OCI-LY1 (cell line): ENCODE measurements around the gene HOXC5.

Experiments used
- H2AFZ ChIP-seq: fragments of 200-600 bp; sonication (generic), shearing (Covaris generic); 2 replicates; pipeline ENCODE4 v1.6.0; 2014; ENCODE audit warnings: antibody characterized with exemption, mild to moderate bottlenecking, low read length
- H3F3A ChIP-seq: fragments of 200-600 bp; sonication (generic), shearing (Covaris generic); 2 replicates; pipeline ENCODE4 v1.6.0; 2014; ENCODE audit warnings: mild to moderate bottlenecking, antibody characterized with exemption, low read length, moderate library complexity; ENCODE audit not compliant: insufficient read depth
- H3K27ac ChIP-seq: fragments of 200-600 bp; sonication (generic); 2 replicates; pipeline ENCODE4 v1.5.1; 2014; ENCODE audit warnings: low read length, mixed run types, mild to moderate bottlenecking, low read depth; ENCODE audit not compliant: poor library complexity, severe bottlenecking
- H3K27me3 ChIP-seq: fragments of 200-600 bp; sonication (generic); 2 replicates; pipeline ENCODE4 v1.6.0; 2014; ENCODE audit warnings: antibody characterized with exemption, mild to moderate bottlenecking, low read length, moderate library complexity; ENCODE audit not compliant: insufficient read depth
- H3K36me3 ChIP-seq: fragments of 200-600 bp; sonication (generic); 2 replicates; pipeline ENCODE4 v1.6.1; 2014; ENCODE audit warnings: mild to moderate bottlenecking, antibody characterized with exemption, low read length, moderate library complexity, mixed read lengths; ENCODE audit not compliant: insufficient read depth
- H3K4me1 ChIP-seq: fragments of 200-600 bp; sonication (generic); 2 replicates; pipeline ENCODE4 v1.5.1; 2014; ENCODE audit warnings: mild to moderate bottlenecking, low read length, moderate library complexity; ENCODE audit not compliant: insufficient read depth, severe bottlenecking
- H3K4me2 ChIP-seq: fragments of 200-600 bp; sonication (generic), shearing (Covaris generic); 2 replicates; pipeline ENCODE4 v1.6.1; 2014; ENCODE audit warnings: low read length
- H3K4me3 ChIP-seq: fragments of 200-600 bp; sonication (generic); 2 replicates; pipeline ENCODE4 v1.5.1; 2014; ENCODE audit warnings: low read length, low read depth, mild to moderate bottlenecking, mixed read lengths; ENCODE audit not compliant: poor library complexity, severe bottlenecking
- H3K79me2 ChIP-seq: fragments of 200-600 bp; shearing (Covaris generic); 2 replicates; pipeline ENCODE4 v1.6.1; 2016; ENCODE audit warnings: mixed run types, low read length, mixed read lengths; ENCODE audit not compliant: insufficient read depth
- H3K9ac ChIP-seq: fragments of 200-600 bp; sonication (generic), shearing (Covaris generic); 2 replicates; pipeline ENCODE4 v1.6.1; 2014; ENCODE audit warnings: mild to moderate bottlenecking, low read length, mixed read lengths
- H3K9me2 ChIP-seq: fragments of 200-600 bp; sonication (generic), shearing (Covaris generic); 2 replicates; pipeline ENCODE4 v1.6.1; 2014; ENCODE audit warnings: low read depth, mild to moderate bottlenecking, low read length, mixed read lengths
- H3K9me3 ChIP-seq: fragments of 200-600 bp; shearing (Covaris generic); 2 replicates; pipeline ENCODE4 v1.6.1; 2014; ENCODE audit warnings: low read length, mixed read lengths
- H4K20me1 ChIP-seq: fragments of 200-600 bp; sonication (generic), shearing (Covaris generic); 2 replicates; pipeline ENCODE4 v1.6.0; 2016; ENCODE audit warnings: mild to moderate bottlenecking, low read length; ENCODE audit not compliant: insufficient read depth
- EZH2 ChIP-seq: fragments of 200-600 bp; sonication (generic), shearing (Covaris generic); IDR thresholded peaks from 2 replicates; pipeline ENCODE4 v1.8.0; 2017; ENCODE audit warnings: borderline replicate concordance, mixed run types, mild to moderate bottlenecking, antibody characterized with exemption, low read length, moderate library complexity, mixed read lengths
- TF ChIP-seq, protein P1 (sequence below): fragments of 200-600 bp; sonication (generic), shearing (Covaris generic); IDR thresholded peaks from 2 replicates; pipeline ENCODE4 v1.5.1; 2017; ENCODE audit warnings: mild to moderate bottlenecking, antibody characterized with exemption, low read length, moderate library complexity, mixed read lengths

The HOXC5 gene

DNA sequence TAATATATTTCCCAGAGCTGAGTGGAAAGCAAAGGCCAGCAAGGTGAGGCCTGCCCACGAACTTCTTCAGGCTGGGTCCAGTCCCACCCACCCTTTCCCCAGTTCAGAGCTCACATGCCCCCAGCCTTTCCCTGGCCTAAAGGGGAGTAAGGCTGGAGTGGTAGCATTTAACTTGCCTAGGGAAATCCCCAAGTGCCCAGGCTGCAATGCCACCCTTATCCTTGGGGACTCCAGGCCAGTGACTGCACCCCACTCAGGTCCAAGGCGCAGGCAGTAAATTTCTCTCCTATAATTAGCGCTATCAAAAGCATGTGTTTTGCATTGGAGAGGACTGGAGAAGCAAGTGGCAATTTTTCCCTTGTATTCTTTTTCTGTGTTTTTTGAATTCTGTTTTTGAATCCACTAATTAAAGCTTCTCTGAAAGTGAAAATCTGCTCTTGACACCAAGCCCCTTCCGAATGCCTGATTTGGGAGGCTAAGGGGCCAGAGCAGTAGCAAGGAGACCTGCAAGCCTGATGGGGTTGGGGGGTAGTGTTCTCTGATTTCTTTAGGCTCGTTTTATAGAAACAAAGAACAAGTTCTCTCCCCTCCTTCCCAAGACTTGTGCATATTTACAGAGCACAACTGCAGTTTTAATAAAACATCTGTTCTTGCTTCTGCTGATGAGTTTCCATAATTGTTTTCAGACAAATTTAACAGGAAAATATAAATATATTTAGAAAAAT is 8.1 kb upstream of the HOXC5 start:
- Histone ChIP-seq H4K20me1 (no peaks in the 10 kb centered on the region), H3K27me3 (peaks cover 6% of the 10 kb centered on the region; the same call in 1 of the 2 replicates), H3K79me2 (no peaks in the 10 kb centered on the region), H3K4me2 (no peak overlapping the region), H3K4me1 (peaks cover 13% of the 10 kb centered on the region), H3K27ac (no peak overlapping the region), H3F3A (no peaks in the 10 kb centered on the region), H3K4me3 (no peak overlapping the region), H3K9ac (no peak overlapping the region), H3K36me3 (no peaks in the 10 kb centered on the region), H3K9me3 (no peaks in the 10 kb centered on the region), H3K9me2 (no peaks in the 10 kb centered on the region), H2AFZ (no peak overlapping the region)
- TF ChIP-seq, protein P1, sequence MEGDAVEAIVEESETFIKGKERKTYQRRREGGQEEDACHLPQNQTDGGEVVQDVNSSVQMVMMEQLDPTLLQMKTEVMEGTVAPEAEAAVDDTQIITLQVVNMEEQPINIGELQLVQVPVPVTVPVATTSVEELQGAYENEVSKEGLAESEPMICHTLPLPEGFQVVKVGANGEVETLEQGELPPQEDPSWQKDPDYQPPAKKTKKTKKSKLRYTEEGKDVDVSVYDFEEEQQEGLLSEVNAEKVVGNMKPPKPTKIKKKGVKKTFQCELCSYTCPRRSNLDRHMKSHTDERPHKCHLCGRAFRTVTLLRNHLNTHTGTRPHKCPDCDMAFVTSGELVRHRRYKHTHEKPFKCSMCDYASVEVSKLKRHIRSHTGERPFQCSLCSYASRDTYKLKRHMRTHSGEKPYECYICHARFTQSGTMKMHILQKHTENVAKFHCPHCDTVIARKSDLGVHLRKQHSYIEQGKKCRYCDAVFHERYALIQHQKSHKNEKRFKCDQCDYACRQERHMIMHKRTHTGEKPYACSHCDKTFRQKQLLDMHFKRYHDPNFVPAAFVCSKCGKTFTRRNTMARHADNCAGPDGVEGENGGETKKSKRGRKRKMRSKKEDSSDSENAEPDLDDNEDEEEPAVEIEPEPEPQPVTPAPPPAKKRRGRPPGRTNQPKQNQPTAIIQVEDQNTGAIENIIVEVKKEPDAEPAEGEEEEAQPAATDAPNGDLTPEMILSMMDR, result no peak
- TF ChIP-seq EZH2, result no peak

DNA sequence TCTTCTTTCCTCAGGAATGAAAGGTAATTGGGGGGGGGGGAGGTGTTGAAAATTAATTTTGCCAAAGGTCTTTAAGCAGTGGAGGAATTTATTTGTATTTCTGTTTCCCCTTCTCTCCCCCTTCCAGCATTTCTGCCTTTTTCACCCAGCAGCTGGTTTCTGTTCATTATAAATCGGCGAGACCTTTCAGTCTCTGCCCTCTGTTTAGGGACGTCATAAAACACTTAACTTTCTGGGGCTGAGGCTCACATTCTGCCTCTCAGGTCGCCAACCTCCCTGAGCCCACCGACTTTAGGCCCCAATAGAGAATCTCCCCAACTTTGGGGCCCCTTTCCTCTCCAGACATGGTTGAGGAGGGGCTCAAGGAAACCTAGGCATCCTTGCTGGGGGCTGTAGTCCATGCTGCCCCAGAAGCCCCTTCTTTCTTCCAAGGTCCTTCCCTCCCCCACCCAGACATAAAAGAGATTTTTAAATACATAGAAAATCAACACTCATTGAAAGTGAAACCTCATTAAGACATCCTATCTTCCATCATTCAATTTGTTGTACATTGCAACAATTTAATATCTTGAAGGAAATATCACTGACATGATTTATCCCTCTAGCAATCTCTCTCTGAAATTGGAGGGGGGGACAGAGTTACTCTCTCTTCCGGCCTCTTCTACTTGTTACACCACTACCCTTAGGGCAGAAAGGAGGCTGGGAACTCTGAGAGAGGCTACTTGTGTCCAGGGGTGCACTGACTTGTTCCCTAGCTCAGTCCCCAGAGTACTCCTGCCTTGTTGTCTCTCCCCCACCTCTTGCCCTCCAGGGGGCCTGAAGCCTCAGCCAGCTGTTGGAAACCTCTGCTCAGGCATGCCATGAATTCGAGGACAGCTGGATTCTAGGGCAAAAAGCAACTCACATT is 7.1 kb upstream of the HOXC5 start:
- no peaks in the 10 kb centered on the region for H3K79me2 ChIP-seq
- H3K4me3 ChIP-seq, result no peak overlapping the region
- no peaks in the 10 kb centered on the region for H3K9me2 ChIP-seq
- H3K36me3 ChIP-seq, result no peaks in the 10 kb centered on the region
- H2AFZ ChIP-seq, result no peak overlapping the region
- no peak overlapping the region for H3K4me2 ChIP-seq
- no peaks in the 10 kb centered on the region for H3F3A ChIP-seq
- H3K9ac ChIP-seq, result no peak overlapping the region
- H3K27ac ChIP-seq, result no peak overlapping the region
- H3K9me3 ChIP-seq, result no peaks in the 10 kb centered on the region
- H3K4me1 ChIP-seq, result peaks cover 13% of the 10 kb centered on the region
- H4K20me1 ChIP-seq, result no peaks in the 10 kb centered on the region
- peaks cover 4% of the 10 kb centered on the region for H3K27me3 ChIP-seq
- TF ChIP-seq EZH2, result no peak
- TF ChIP-seq, protein P1, result no peak

DNA sequence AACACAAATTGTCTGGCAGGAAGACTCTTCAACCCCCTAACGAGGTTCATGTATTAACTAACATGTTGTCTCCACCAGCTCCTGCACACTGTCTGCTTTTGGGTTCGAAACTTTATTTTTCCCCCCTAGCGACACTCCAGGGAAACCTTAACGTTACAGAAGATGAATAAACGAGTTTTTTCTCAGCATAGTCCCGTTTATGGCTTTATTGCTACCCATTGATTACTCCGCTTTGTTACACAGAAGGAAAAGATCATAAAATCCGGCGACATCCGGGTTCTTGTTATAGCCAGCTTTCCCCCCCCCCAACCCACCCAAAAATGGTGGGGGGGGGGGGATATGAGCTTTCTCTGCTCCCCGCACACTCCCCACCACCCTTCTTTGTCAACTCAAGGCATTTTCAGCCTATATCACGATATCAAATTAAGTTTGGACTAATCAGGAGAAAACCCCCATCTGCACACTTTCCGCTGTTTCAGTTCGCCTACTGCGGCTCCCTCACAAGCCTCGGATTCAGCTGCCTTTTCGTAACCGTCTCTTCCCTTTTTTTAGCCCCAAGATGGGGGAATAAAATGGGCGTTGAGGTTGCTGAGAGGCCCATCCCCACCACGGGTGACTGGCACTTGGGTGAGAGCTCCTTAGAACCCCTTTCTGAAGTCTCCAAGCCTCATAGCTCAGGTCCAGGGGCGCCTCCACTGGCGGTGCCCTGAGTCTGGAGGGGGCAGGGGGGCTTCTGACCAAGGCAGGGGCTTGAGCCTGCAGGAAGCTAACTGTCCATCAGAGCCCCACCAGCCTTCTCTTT is 6.0 kb upstream of the HOXC5 start:
- no peaks in the 10 kb centered on the region for H3K9me3 ChIP-seq
- TF ChIP-seq EZH2, result no peak
- TF ChIP-seq, protein P1, result no peak
- peak overlapping the region; percentile 16; the same call in 1 of the 2 replicates for H3K4me2 ChIP-seq
- H3F3A ChIP-seq, result no peaks in the 10 kb centered on the region
- H3K27me3 ChIP-seq, result peaks cover 5% of the 10 kb centered on the region; the same call in 1 of the 2 replicates
- H2AFZ ChIP-seq, result no peak overlapping the region
- H3K79me2 ChIP-seq, result no peaks in the 10 kb centered on the region
- no peaks in the 10 kb centered on the region for H4K20me1 ChIP-seq
- no peak overlapping the region; the same call in 1 of the 2 replicates for H3K9ac ChIP-seq
- no peaks in the 10 kb centered on the region for H3K36me3 ChIP-seq
- H3K4me3 ChIP-seq, result no peak overlapping the region
- no peaks in the 10 kb centered on the region for H3K9me2 ChIP-seq
- no peak overlapping the region for H3K27ac ChIP-seq
- H3K4me1 ChIP-seq, result peaks cover 13% of the 10 kb centered on the region
